Activated CD4-positive, alpha-beta memory T cell treated with anti-CD3 and anti-CD28 coated beads for 36 hours (primary cell): ENCODE measurements around the gene BORCS6. TPM values are rescaled to one million over a fixed set of nuclear protein-coding genes. Genes with fewer than 3 reads are reported as not detected.

ENCODE experiments used
- CTCF ChIA-PET: fragments of 350-600 bp; sonication (Branson Sonifier 250); formaldehyde crosslinking; loops from one replicate; lab custom pipeline; 2021; ENCODE audit warnings: antibody characterized with exemption, inconsistent platforms; lab: Charles Lee
- POLR2A ChIA-PET: fragments of 350-600 bp; sonication (Branson Sonifier 250); formaldehyde crosslinking; loops from one replicate; lab custom pipeline; 2021; ENCODE audit warnings: antibody characterized with exemption; lab: Charles Lee
- DNase-seq: peaks from one replicate; pipeline ENCODE4 v3.0.0-alpha.2; 2020
- H3K27ac Mint-ChIP-seq: one replicate; pipeline ENCODE4 v1.8.0; 2021; ENCODE audit warnings: mixed read lengths
- H3K27me3 Mint-ChIP-seq: one replicate; pipeline ENCODE4 v1.8.0; 2021; ENCODE audit warnings: mixed read lengths
- H3K36me3 Mint-ChIP-seq: one replicate; pipeline ENCODE4 v1.8.0; 2021; ENCODE audit warnings: mixed read lengths
- H3K4me1 Mint-ChIP-seq: one replicate; pipeline ENCODE4 v1.8.0; 2021; ENCODE audit warnings: low read depth, mixed read lengths
- H3K4me3 Mint-ChIP-seq: one replicate; pipeline ENCODE4 v1.8.0; 2021; ENCODE audit warnings: mild to moderate bottlenecking, mixed read lengths
- H3K9me3 Mint-ChIP-seq: one replicate; pipeline ENCODE4 v1.8.0; 2021; ENCODE audit warnings: mixed read lengths
- intact Hi-C: fragments of 100-400 bp; cut with micrococcal nuclease; formaldehyde crosslinking; loops from one replicate; pipeline ENCODE4 v1.15.1; 2023
- microRNA-seq: library from miRNA; unstranded; fragments of <30 nt; microRNA quantifications from one replicate; pipeline ENCODE4 v1.2.0, GENCODE V29; 2022; ENCODE audit warnings: borderline number of aligned reads, borderline microRNAs expressed, borderline replicate concordance
- total RNA-seq, 2 experiments: library from RNA; stranded (reverse); gene quantifications; one replicate each; pipeline ENCODE4 v1.2.3, GENCODE V29; 2021

Gene BORCS6
- total RNA-seq, 2 experiments from 2014 or later = 7.9 to 8.3 TPM

DNA sequence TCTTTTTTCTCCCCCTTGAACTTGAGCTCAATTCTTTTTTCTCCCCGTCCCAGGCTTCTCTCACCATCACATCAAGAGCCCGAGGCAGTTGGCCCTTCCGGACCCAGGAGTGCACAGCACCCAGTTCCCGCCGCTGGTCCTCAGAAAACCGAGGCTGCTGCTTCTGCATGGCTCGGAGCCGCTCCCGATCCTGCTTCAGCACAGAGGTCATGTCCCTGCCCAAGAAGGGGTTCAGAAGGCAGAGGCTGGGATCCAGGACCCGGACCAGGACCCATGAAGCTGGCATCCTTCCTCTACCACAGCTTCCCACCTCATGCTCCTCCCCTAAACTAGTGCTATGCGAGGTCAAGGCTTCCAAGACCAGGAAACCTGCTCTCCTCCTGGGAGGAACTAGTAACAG, 48.2 kb downstream of the BORCS6 start:
- Mint-ChIP-seq H3K27ac (no peak overlapping the region), H3K4me3 (no peak overlapping the region), H3K27me3 (peaks cover 1% of the 10 kb centered on the region), H3K4me1 (peaks cover 1% of the 10 kb centered on the region), H3K9me3 (no peaks in the 10 kb centered on the region), H3K36me3 (peaks cover 31% of the 10 kb centered on the region)
- ChIA-PET POLR2A (interaction anchor here (1.3 to 3.8 kb wide), 3 partner anchors 10 to 32 kb away, joined by 3 to 34 read pairs (median 5); partner anchors contain the start of gene PER1), CTCF (interaction anchor here (1.7 to 2.9 kb wide), 2 partner anchors 23 to 31 kb away, joined by 6 to 8 read pairs; no protein-coding TSS in a partner anchor)
- no peak for DNase-seq
- intact Hi-C loops = no loop called here

DNA sequence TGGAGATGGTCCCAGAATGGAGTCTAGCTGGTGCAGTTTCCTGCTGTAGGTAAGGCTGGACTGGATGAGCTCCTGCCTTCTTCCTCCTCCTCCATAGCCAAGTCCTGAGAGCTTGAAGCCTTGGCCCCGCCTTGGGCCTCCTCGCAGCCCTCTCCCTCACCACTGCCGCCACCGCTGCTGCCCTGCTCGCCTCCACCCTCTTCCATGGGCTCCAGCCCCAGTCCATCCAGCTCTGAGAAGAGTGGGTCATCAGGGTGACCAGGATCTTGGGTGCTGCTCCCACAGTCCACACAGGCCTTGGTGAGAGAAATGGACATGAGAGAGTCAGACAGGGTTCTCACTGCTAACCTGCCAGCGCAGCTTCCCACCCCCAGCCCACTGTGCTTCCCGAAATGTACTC, 48.9 kb downstream of the BORCS6 start:
- Mint-ChIP-seq H3K36me3 (peaks cover 24% of the 10 kb centered on the region), H3K27me3 (peaks cover 1% of the 10 kb centered on the region), H3K27ac (no peak overlapping the region), H3K4me1 (peaks cover 2% of the 10 kb centered on the region), H3K4me3 (no peak overlapping the region), H3K9me3 (no peaks in the 10 kb centered on the region)
- CTCF ChIA-PET = interaction anchor here (1.7 to 4.6 kb wide), 3 partner anchors 19 to 31 kb away, joined by 6 to 37 read pairs (median 8); no protein-coding TSS in a partner anchor
- intact Hi-C loops = no loop called here
- POLR2A ChIA-PET = interaction anchor here (1.2 to 3.8 kb wide), 4 partner anchors 11 to 32 kb away, joined by 3 to 34 read pairs (median 4); partner anchors contain the start of gene PER1
- DNase-seq = no peak

DNA sequence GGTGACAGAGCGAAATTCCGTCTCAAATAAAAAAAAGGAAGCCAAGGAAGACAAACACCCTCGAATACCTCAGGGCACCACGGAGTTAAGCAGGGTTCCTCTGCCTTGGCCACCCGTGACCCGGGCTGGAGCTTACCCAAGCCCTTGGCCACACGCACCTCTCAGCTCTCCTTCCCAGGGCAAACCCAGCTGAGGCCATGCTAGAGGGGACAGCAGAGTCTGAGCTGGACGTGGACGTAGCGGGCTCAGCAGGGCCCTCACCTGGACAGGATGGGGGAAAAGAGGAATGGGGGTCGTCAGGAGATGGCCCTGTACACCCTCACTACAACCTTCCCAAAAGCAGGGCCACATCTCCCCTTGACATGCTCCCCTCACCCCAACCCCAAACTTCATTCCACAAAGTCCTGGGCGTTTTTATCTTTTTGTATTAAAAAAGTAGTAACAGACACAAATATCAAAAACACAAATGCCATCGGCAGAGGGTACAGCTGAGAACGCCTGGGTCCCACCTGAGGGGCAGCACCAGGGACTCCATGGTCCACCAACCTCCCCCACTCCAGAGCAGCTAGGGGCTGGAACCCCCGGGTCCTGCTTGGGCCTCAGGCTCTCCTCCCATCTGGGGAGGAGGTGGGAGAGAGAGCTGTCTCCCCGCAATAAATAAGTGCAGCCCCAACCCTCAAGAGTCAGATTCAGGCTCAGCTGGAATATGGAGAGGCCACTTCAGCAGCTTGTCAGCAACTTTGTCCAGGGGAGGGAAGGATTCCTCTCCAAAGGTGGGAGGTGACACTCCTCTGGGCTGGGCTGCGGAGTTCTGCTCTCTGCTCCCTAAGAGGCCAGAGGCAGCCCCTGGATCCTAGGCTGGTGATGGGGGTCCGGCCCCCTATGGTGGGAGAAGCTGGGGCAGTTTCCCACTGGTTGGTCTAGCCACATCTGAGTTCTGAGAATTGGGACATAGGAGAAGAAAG, 49.6 kb downstream of the BORCS6 start:
- Mint-ChIP-seq H3K9me3 (no peaks in the 10 kb centered on the region), H3K4me1 (peaks cover 2% of the 10 kb centered on the region), H3K4me3 (no peak overlapping the region), H3K27me3 (peaks cover 1% of the 10 kb centered on the region), H3K36me3 (peaks cover 19% of the 10 kb centered on the region), H3K27ac (no peak overlapping the region)
- CTCF ChIA-PET = interaction anchor here (0.8 to 4.6 kb wide), 12 partner anchors 10 to 80 kb away, joined by 3 to 37 read pairs (median 8); partner anchors contain the start of gene HES7
- intact Hi-C loops = no loop called here
- POLR2A ChIA-PET = interaction anchor here (1.2 to 3.8 kb wide), 7 partner anchors 12 to 48 kb away, joined by 3 to 34 read pairs (median 4); partner anchors contain the start of gene PER1
- no peak for DNase-seq

DNA sequence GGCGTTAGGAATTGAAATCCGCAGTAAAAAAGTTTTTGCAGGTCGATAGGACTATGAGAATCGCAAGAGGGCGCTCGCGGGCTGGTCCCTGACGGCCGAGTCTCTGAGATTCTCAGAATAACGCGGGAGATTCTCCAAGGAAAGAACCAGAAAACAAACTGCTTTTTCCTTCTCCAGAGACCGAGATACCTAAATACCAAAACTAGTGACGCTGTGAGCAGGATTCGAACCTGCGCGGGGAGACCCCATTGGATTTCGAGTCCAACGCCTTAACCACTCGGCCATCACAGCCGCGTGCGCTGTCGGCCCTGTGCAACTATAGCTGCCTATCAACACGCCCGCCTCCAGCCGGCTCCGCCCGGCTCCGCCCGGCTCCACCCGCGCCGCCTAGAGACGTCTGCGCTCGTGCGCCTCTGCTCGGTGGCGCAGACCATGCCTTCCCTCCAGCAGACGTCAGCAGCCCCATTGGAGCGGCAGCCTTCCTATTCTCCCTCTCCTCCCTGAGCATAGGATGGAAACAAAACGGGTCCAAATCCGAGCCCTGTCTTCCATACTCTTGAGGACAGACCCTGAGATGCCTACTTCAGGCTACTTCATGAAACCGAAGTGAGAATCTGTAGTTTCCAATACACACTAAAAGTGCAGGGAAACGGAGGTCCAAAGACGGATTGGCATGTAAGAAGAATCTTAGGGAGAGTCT, 51.2 kb downstream of the BORCS6 start:
- POLR2A ChIA-PET = interaction anchor here (0.8 to 3.8 kb wide), 9 partner anchors 12 to 49 kb away, joined by 3 to 34 read pairs (median 6); partner anchors contain the start of gene PER1
- peaks cover 2% of the 10 kb centered on the region for H3K4me1 Mint-ChIP-seq

DNA sequence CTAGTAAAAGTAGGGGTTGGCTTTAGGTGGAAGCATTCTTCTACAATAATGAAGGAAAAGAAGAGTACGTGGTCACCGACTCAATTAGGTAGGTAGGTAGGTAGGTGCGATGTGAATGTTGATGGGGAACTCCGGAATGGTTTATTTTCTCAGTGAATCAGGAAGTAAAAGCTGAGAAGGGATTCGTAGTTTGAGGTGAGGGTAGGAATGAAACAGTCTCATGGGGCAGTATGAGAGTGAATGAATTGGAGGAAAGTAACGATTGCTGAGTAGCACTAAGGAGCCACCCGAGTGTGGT, 51.7 kb downstream of the BORCS6 start:
- ChIA-PET CTCF (interaction anchor here (0.7 to 4.6 kb wide), 18 partner anchors 11 to 157 kb away, joined by 3 to 37 read pairs (median 6); partner anchors contain the start of genes ALOXE3, HES7, PER1 and SLC25A35), POLR2A (interaction anchor here (1.1 to 3.8 kb wide), 8 partner anchors 9 to 84 kb away, joined by 3 to 34 read pairs (median 7); partner anchors contain the start of gene PER1)
- peaks cover 1% of the 10 kb centered on the region for H3K27me3 Mint-ChIP-seq
- intact Hi-C loops = loop anchor here (1.0 to 5.0 kb wide), 5 partner anchors 13 to 299 kb away; partner anchors contain the start of genes NDEL1 and SLC25A35
- H3K9me3 Mint-ChIP-seq = no peaks in the 10 kb centered on the region
- peaks cover 10% of the 10 kb centered on the region for H3K36me3 Mint-ChIP-seq
- H3K27ac Mint-ChIP-seq = no peak overlapping the region
- H3K4me1 Mint-ChIP-seq = peaks cover 2% of the 10 kb centered on the region
- no peak for DNase-seq
- no peak overlapping the region for H3K4me3 Mint-ChIP-seq

More for the DNA sequence above, 51.2 kb downstream of the BORCS6 start:
- peak; percentile 98 for DNase-seq
- Mint-ChIP-seq H3K4me3 (no peak overlapping the region), H3K9me3 (no peaks in the 10 kb centered on the region), H3K36me3 (peaks cover 14% of the 10 kb centered on the region), H3K27me3 (peaks cover 1% of the 10 kb centered on the region), H3K27ac (no peak overlapping the region)
- intact Hi-C loops = loop anchor here (1.0 to 5.0 kb wide), 10 partner anchors 12 to 298 kb away; partner anchors contain the start of genes CTC1, NDEL1 and SLC25A35
- CTCF ChIA-PET = interaction anchor here (0.6 to 4.6 kb wide), 18 partner anchors 9 to 162 kb away, joined by 3 to 37 read pairs (median 8); partner anchors contain the start of genes ALOXE3, HES7 and PER1

Small RNA genes within 50 kb of the gene (microRNA-seq; reads per million reads assigned to microRNA genes)
- gene MIR4521 (169 reads per million, percentile 72 among the genes with 10 or more reads in this experiment), gene MIR6883 (not detected)

Other genes with a start within 250 kb of the BORCS6 start
- not detected for gene GUCY2D, start 187.6 kb downstream of the BORCS6 start, total RNA-seq
- gene ALOX15B, start 151.1 kb downstream of the BORCS6 start, total RNA-seq = not detected
- 1 to 10 TPM; 2.1 to 2.3 TPM for gene ALOX12B, start 102.5 kb downstream of the BORCS6 start, total RNA-seq
- under 1 TPM; 0.12 TPM for gene ALOXE3, start 71.7 kb downstream of the BORCS6 start, total RNA-seq
- 1 to 10 TPM; 2.5 to 2.8 TPM for gene HES7, start 66.1 kb downstream of the BORCS6 start, total RNA-seq
- gene PER1, start 37.8 kb downstream of the BORCS6 start, total RNA-seq = 10 to 100 TPM; 48.9 to 56.3 TPM
- 10 to 100 TPM; 30.1 to 30.4 TPM for gene VAMP2, start 27.2 kb downstream of the BORCS6 start, total RNA-seq
- gene TMEM107, start 13.8 kb downstream of the BORCS6 start, total RNA-seq = 10 to 100 TPM; 32.6 to 35.3 TPM
- gene AURKB, start 20.4 kb upstream of the BORCS6 start, total RNA-seq = 100 to 1,000 TPM; 184 TPM
- gene CTC1, start 57.9 kb upstream of the BORCS6 start, total RNA-seq = 10 to 100 TPM; 64.7 to 79.2 TPM
- gene PFAS, start 59.1 kb upstream of the BORCS6 start, total RNA-seq = 100 to 1,000 TPM; 102 to 105 TPM
- 10 to 100 TPM; 41.7 to 45.5 TPM for gene RANGRF, start 98.5 kb upstream of the BORCS6 start, total RNA-seq
- gene SLC25A35, start 105.2 kb upstream of the BORCS6 start, total RNA-seq = 1 to 10 TPM; 3.4 to 3.9 TPM
- gene ARHGEF15, start 120.1 kb upstream of the BORCS6 start, total RNA-seq = not detected
- gene ODF4, start 149.7 kb upstream of the BORCS6 start, total RNA-seq = not detected
- 1,000 to 10,000 TPM; 2,959 to 2,997 TPM for gene RPL26, start 193.0 kb upstream of the BORCS6 start, total RNA-seq
- not detected for gene RNF222, start 207.6 kb upstream of the BORCS6 start, total RNA-seq
- 10 to 100 TPM; 58.0 to 62.8 TPM for gene NDEL1, start 245.7 kb upstream of the BORCS6 start, total RNA-seq